Measurements from ENCODE around the gene NTN1. TPM values are rescaled to one million over a fixed set of nuclear protein-coding genes. Genes with fewer than 3 reads are reported as not detected.

NTN1 gene
- total RNA-seq, 1 experiment from 2014 or later: 0.12 TPM

- no peak for DNase-seq (ENCODE audit: low read depth)
Measured at GRCh38 chr17:9006175-9006767, 15.0 kb upstream of the NTN1 start.

- no peak for DNase-seq (ENCODE audit: low read depth)
Measured at GRCh38 chr17:9007052-9007714, 14.1 kb upstream of the NTN1 start.

- DNase-seq (ENCODE audit: low read depth): no peak
Measured at GRCh38 chr17:9009096-9009495, 12.2 kb upstream of the NTN1 start.

- no peak for DNase-seq (ENCODE audit: low read depth)
Measured at GRCh38 chr17:9009737-9010136, 11.6 kb upstream of the NTN1 start.

- DNase-seq (ENCODE audit: low read depth): no peak
Measured at GRCh38 chr17:9011001-9011400, 10.3 kb upstream of the NTN1 start.

GRCh38 chr17:9016941-9017552 is 4.3 kb upstream of the NTN1 start:
- DNase-seq (ENCODE audit: low read depth): no peak

- DNase-seq (ENCODE audit: low read depth): no peak
Measured at GRCh38 chr17:9018726-9019125, 2.6 kb upstream of the NTN1 start.

- DNase-seq (ENCODE audit: low read depth): no peak
Measured at GRCh38 chr17:9020096-9020823, 1.1 kb upstream of the NTN1 start.

- DNase-seq (ENCODE audit: low read depth): no peak
Measured at GRCh38 chr17:9020824-9021157, 519 bp upstream of the NTN1 start.

- no peak for DNase-seq (ENCODE audit: low read depth)
Measured at GRCh38 chr17:9021992-9022572, 772 bp downstream of the NTN1 start.

GRCh38 chr17:9022573-9023391 is 1.5 kb downstream of the NTN1 start:
- no peak for DNase-seq (ENCODE audit: low read depth)

- no peak for DNase-seq (ENCODE audit: low read depth)
Measured at GRCh38 chr17:9023392-9024218, 2.3 kb downstream of the NTN1 start.

- DNase-seq (ENCODE audit: low read depth): no peak
Measured at GRCh38 chr17:9024497-9024896, 3.2 kb downstream of the NTN1 start.

- DNase-seq (ENCODE audit: low read depth): no peak
Measured at GRCh38 chr17:9026741-9027140, 5.4 kb downstream of the NTN1 start.

- DNase-seq (ENCODE audit: low read depth): no peak
Measured at GRCh38 chr17:9028202-9028987, 7.1 kb downstream of the NTN1 start.

GRCh38 chr17:9028988-9029570 is 7.8 kb downstream of the NTN1 start:
- no peak for DNase-seq (ENCODE audit: low read depth)

GRCh38 chr17:9032151-9032550 is 10.8 kb downstream of the NTN1 start:
- DNase-seq (ENCODE audit: low read depth): no peak

- DNase-seq (ENCODE audit: low read depth): no peak
Measured at GRCh38 chr17:9032583-9032982, 11.3 kb downstream of the NTN1 start.

GRCh38 chr17:9035249-9035648 is 13.9 kb downstream of the NTN1 start:
- no peak for DNase-seq (ENCODE audit: low read depth)

GRCh38 chr17:9036336-9036735 is 15.0 kb downstream of the NTN1 start:
- DNase-seq (ENCODE audit: low read depth): no peak
